ENCODE results near the gene CAMTA2.

The CAMTA2 gene

DNA sequence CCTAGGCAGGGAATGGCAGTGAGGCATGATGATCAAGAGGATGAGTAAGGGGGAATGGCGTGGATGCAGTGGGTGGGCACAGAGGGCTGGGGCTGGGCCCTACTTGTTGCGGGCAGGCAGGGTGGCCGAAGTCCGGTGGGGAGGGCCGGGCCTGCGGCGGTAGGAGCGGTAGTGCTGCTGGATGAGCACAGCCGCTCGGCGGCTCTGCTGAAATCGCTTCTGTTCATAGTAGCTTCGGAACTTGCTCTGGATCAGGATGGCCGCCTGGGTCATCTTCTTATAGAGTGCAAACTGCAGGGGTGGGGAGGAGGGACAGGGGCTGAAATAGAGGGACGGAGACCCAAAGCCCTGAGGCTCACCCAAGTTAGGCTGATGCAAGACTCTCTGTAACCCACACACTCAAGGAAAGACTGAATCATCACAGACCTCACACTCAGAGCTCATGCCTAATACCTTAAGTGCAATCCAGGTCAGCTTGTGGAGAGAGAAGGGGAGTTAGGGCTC lies 18.4 kb downstream of the CAMTA2 start:
- Histone ChIP-seq H3K27me3 (ENCODE audit: control insufficient read depth in 2 of 2, insufficient read depth in 2 of 2, low read length in 2 of 2) (no peaks in the 10 kb centered on the region), H3K36me3 (ENCODE audit: control insufficient read depth in 2 of 2, insufficient read depth in 2 of 2, low read length in 2 of 2) (peaks cover 31 to 35% of the 10 kb centered on the region in 2 donors), H3K27ac (ENCODE audit: low read depth in 2 of 2, low read length in 2 of 2) (peak overlapping the region; percentile 58 to 97), H3K4me1 (ENCODE audit: control insufficient read depth in 2 of 2, insufficient read depth in 2 of 2, low read length in 2 of 2) (peaks cover 17 to 19% of the 10 kb centered on the region in 2 donors), H3K4me3 (ENCODE audit: low read length in 2 of 2) (peak overlapping the region; percentile 90 to 96), H3K9me3 (ENCODE audit: control insufficient read depth in 2 of 2, low read length in 2 of 2) (no peaks in the 10 kb centered on the region), H3K9ac (ENCODE audit: low read depth in 1 of 2, low read length in 2 of 2) (peak overlapping the region in 1 of 2 donors; percentile 85)

DNA sequence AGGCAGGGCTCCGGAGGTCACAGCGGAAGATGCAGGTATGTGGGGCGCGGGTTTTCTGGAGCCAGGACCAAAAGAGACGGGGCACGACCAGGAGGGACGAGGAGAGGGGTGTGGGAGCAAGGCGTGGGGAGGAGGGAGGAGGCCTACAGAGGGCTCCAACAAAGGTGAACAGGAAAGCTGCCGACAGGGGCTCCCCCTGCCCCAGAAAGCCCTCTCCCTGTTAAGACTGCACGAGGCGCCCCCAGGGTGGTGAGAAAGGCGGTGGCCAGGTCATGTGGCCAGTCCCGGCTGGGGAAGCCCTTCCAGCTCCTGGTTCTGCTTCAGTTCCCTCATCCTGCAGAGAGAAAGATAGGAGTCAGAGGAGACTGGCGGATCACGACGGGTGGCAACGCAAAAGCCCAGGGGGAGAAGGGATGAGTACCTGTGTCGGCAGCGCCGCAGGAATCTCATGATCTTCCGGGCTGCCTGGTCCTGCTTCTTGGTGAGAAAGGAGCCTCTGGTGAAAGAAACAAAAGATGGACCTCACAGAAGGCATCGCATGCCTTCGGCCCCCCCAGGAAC lies 18.9 kb downstream of the CAMTA2 start:
- H3K27ac ChIP-seq (ENCODE audit: low read depth in 2 of 2, low read length in 2 of 2): peak overlapping the region; percentile 96 to 97
- H3K36me3 ChIP-seq (ENCODE audit: control insufficient read depth in 2 of 2, insufficient read depth in 2 of 2, low read length in 2 of 2): peaks cover 26 to 29% of the 10 kb centered on the region in 2 donors
- H3K9ac ChIP-seq (ENCODE audit: low read depth in 1 of 2, low read length in 2 of 2): peak overlapping the region; percentile 77 to 85
- peaks cover 17 to 19% of the 10 kb centered on the region in 2 donors for H3K4me1 ChIP-seq (ENCODE audit: control insufficient read depth in 2 of 2, insufficient read depth in 2 of 2, low read length in 2 of 2)
- H3K27me3 ChIP-seq (ENCODE audit: control insufficient read depth in 2 of 2, insufficient read depth in 2 of 2, low read length in 2 of 2): no peaks in the 10 kb centered on the region
- peak overlapping the region; percentile 90 to 96 for H3K4me3 ChIP-seq (ENCODE audit: low read length in 2 of 2)
- no peaks in the 10 kb centered on the region for H3K9me3 ChIP-seq (ENCODE audit: control insufficient read depth in 2 of 2, low read length in 2 of 2)

DNA sequence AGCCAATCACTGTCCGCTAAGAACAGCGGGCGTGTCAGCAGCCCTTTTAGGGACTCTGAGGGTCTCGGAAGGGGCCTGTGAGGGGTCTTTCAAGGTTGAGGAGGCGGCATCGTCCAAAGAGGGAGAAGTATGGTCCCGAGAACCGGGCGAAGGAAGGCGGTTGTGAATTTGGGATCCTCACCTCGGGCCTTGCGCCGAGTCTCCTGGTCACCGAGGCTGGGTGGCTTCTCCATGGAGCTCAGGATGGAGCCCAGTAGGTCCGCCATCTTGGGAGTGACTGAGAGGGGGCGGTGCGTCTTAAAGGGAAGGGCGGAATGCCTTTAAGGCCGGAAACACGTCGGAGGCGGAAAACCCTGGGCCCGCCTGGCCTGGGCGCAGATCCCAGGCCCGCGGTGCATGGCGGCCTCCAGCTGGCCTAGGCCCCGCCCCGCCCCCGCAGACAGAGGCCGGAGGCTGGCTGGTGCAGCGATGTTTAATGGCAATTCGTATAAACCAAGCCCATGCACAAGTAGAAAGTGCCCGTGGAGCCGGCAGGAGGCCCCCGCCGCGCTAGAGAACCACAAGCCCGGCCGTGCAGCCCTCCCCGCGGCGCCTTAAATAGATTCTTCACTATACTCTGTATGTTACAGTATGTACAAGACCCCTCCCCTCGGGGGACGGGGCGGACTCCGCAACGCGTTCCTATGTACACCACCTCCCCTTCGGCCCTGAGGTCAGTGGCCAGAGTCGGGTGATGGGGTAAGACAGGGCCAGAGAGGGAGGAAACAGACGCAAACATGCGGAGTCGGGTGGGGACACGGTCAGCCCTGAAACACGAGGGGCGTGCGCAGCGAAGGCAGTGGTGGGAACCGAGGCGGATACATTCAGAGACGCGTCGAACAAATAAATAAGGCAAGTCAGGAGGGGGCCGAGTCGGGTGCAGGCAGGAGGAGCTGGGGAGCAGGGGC lies 19.7 kb downstream of the CAMTA2 start, which contains the start of gene SPAG7:
SPAG7 (minus strand) TSS at position 279 of the 947 bp plus-strand sequence; CDS start at position 266, 13 bp downstream.
- Histone ChIP-seq H3K9ac (ENCODE audit: low read depth in 1 of 2, low read length in 2 of 2) (peak within 1 kb of the TSS; percentile 85 to 96), H3K36me3 (ENCODE audit: control insufficient read depth in 2 of 2, insufficient read depth in 2 of 2, low read length in 2 of 2) (peaks cover 18 to 27% of the 10 kb centered on the region in 2 donors), H3K4me3 (ENCODE audit: low read length in 2 of 2) (peak within 1 kb of the TSS; percentile 90 to 96), H3K27me3 (ENCODE audit: control insufficient read depth in 2 of 2, insufficient read depth in 2 of 2, low read length in 2 of 2) (no peaks in the 10 kb centered on the region), H3K9me3 (ENCODE audit: control insufficient read depth in 2 of 2, low read length in 2 of 2) (no peaks in the 10 kb centered on the region), H3K4me1 (ENCODE audit: control insufficient read depth in 2 of 2, insufficient read depth in 2 of 2, low read length in 2 of 2) (peaks cover 17 to 19% of the 10 kb centered on the region in 2 donors), H3K27ac (ENCODE audit: low read depth in 2 of 2, low read length in 2 of 2) (peak within 1 kb of the TSS; percentile 96 to 97)

DNA sequence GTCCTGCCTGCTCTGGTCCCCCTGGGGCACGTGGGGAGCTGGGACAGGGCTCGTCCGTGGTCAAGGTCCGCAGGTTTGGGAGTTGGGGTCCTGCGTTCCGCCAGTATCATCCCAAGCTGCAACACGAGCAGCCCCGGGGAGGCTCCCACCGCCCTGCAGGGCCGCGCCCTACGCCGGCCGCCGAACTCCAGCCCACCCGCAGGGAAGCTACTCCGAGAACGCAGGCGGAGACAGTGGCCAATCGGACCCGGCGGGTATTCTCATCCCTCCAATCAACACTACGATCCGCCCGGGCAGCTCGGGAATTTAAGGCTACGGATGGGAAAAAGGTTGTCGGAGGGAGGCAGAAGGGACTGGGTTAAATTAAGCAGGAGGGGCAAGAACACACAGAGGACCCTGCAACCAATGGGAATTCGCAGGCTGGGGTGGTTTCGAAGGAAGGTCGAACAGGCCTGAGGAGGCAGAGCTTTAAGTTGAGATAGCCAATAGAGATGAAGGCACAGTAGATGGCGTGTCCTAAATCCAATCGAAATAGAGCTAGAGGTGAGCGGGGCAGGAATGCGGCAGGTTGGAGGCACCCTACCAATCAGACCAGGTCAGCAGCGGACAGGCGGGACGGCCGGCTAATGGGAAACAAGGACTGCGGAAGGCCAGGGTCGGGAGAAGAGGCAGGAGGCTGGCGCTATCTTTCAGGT lies 20.5 kb downstream of the CAMTA2 start:
- no peaks in the 10 kb centered on the region for H3K9me3 ChIP-seq (ENCODE audit: control insufficient read depth in 2 of 2, low read length in 2 of 2)
- peak overlapping the region; percentile 96 to 97 for H3K27ac ChIP-seq (ENCODE audit: low read depth in 2 of 2, low read length in 2 of 2)
- peak overlapping the region; percentile 90 to 96 for H3K4me3 ChIP-seq (ENCODE audit: low read length in 2 of 2)
- peaks cover 13 to 19% of the 10 kb centered on the region in 2 donors for H3K36me3 ChIP-seq (ENCODE audit: control insufficient read depth in 2 of 2, insufficient read depth in 2 of 2, low read length in 2 of 2)
- peak overlapping the region; percentile 85 to 96 for H3K9ac ChIP-seq (ENCODE audit: low read depth in 1 of 2, low read length in 2 of 2)
- peaks cover 17 to 19% of the 10 kb centered on the region in 2 donors for H3K4me1 ChIP-seq (ENCODE audit: control insufficient read depth in 2 of 2, insufficient read depth in 2 of 2, low read length in 2 of 2)
- H3K27me3 ChIP-seq (ENCODE audit: control insufficient read depth in 2 of 2, insufficient read depth in 2 of 2, low read length in 2 of 2): no peaks in the 10 kb centered on the region

GRCh38 chr17:4965311-4965986 lies 22.0 kb downstream of the CAMTA2 start:
- peaks cover 17 to 19% of the 10 kb centered on the region in 2 donors for H3K4me1 ChIP-seq (ENCODE audit: control insufficient read depth in 2 of 2, insufficient read depth in 2 of 2, low read length in 2 of 2)
- H3K9me3 ChIP-seq (ENCODE audit: control insufficient read depth in 2 of 2, low read length in 2 of 2): no peaks in the 10 kb centered on the region
- no peak overlapping the region for H3K9ac ChIP-seq (ENCODE audit: low read depth in 1 of 2, low read length in 2 of 2)
- H3K27ac ChIP-seq (ENCODE audit: low read depth in 2 of 2, low read length in 2 of 2): no peak overlapping the region
- H3K4me3 ChIP-seq (ENCODE audit: low read length in 2 of 2): no peak overlapping the region
- peaks cover 12 to 14% of the 10 kb centered on the region in 2 donors for H3K36me3 ChIP-seq (ENCODE audit: control insufficient read depth in 2 of 2, insufficient read depth in 2 of 2, low read length in 2 of 2)
- H3K27me3 ChIP-seq (ENCODE audit: control insufficient read depth in 2 of 2, insufficient read depth in 2 of 2, low read length in 2 of 2): no peaks in the 10 kb centered on the region

DNA sequence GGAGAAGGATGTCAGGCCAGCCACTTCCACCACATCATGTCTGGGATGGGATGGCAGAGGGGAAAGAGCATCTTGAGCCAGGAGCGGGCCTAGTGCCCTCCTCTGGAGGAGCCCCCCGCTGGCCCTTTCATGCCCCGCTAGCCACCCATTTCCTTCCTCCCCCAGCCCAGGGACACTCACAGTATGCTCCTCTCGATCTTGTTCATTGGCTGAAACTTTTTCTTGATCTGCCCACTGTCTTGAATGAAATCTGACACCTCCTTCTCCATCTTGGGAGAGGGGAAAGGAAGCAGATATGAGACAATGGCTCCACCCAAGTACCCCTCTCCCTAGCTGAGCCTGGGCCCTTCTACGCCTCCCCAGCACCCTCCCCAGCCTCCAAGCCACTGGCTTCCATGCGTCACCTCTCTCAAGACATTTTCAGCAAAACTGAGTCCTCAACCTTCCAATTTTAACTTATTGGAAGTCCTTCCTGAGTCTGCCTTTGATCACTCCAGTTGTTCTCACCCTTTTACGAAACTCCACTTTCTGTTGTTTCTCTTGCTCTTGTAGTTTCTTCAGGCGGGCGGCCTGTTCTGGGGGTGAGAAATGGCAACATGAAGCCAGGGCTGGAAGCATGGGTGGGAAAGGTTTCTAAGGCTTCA lies 27.1 kb downstream of the CAMTA2 start:
- H3K27me3 ChIP-seq (ENCODE audit: control insufficient read depth in 2 of 2, insufficient read depth in 2 of 2, low read length in 2 of 2): no peaks in the 10 kb centered on the region
- H3K9me3 ChIP-seq (ENCODE audit: control insufficient read depth in 2 of 2, low read length in 2 of 2): no peaks in the 10 kb centered on the region
- H3K9ac ChIP-seq (ENCODE audit: low read depth in 1 of 2, low read length in 2 of 2): no peak overlapping the region
- peaks cover 8 to 14% of the 10 kb centered on the region in 2 donors for H3K36me3 ChIP-seq (ENCODE audit: control insufficient read depth in 2 of 2, insufficient read depth in 2 of 2, low read length in 2 of 2)
- peaks cover 9% of the 10 kb centered on the region in 2 donors for H3K4me1 ChIP-seq (ENCODE audit: control insufficient read depth in 2 of 2, insufficient read depth in 2 of 2, low read length in 2 of 2)
- no peak overlapping the region for H3K4me3 ChIP-seq (ENCODE audit: low read length in 2 of 2)
- no peak overlapping the region for H3K27ac ChIP-seq (ENCODE audit: low read depth in 2 of 2, low read length in 2 of 2)

DNA sequence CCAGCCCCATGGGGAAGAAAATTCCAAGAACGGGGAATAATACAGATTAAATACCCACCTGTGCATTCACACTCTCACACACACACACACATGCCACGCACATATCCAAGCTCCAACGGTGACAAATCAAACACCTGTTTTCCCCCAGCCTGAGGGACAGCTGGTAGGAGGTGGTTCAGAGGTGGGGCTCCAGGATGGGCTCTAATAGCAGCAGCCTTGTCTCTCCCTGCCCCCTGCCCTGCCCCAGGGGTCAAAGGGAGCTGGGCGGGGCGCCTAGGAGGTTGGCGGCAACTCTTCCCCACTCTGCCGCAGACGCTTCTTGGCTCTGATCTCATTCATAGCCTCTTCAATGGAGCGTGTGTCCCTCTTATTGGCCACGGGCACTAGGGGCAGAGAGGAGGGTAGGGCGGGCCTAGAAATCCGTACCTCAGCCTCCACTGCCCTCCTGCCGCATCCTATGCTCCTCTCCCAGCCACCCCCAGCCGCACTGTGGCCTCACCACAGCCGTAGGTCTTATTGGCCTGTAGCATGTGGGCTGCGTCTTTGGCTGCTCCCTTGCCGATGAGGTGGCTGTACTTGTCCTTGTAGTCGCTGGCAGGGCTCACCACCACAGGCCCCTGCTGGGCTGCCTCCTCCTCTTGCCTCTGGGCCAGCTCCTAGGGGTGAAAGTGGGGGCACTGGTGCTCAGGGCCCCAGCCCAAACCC lies 28.1 kb downstream of the CAMTA2 start:
- peaks cover 9% of the 10 kb centered on the region in 2 donors for H3K4me1 ChIP-seq (ENCODE audit: control insufficient read depth in 2 of 2, insufficient read depth in 2 of 2, low read length in 2 of 2)
- no peaks in the 10 kb centered on the region for H3K9me3 ChIP-seq (ENCODE audit: control insufficient read depth in 2 of 2, low read length in 2 of 2)
- no peak overlapping the region for H3K9ac ChIP-seq (ENCODE audit: low read depth in 1 of 2, low read length in 2 of 2)
- peaks cover 8 to 14% of the 10 kb centered on the region in 2 donors for H3K36me3 ChIP-seq (ENCODE audit: control insufficient read depth in 2 of 2, insufficient read depth in 2 of 2, low read length in 2 of 2)
- no peak overlapping the region for H3K4me3 ChIP-seq (ENCODE audit: low read length in 2 of 2)
- H3K27ac ChIP-seq (ENCODE audit: low read depth in 2 of 2, low read length in 2 of 2): peak overlapping the region in 1 of 2 donors; percentile 26
- no peaks in the 10 kb centered on the region for H3K27me3 ChIP-seq (ENCODE audit: control insufficient read depth in 2 of 2, insufficient read depth in 2 of 2, low read length in 2 of 2)

GRCh38 chr17:4958102-4958501 lies 29.4 kb downstream of the CAMTA2 start:
- H3K9ac ChIP-seq (ENCODE audit: low read depth in 1 of 2, low read length in 2 of 2): no peak overlapping the region
- no peaks in the 10 kb centered on the region for H3K27me3 ChIP-seq (ENCODE audit: control insufficient read depth in 2 of 2, insufficient read depth in 2 of 2, low read length in 2 of 2)
- H3K27ac ChIP-seq (ENCODE audit: low read depth in 2 of 2, low read length in 2 of 2): no peak overlapping the region
- peaks cover 9% of the 10 kb centered on the region in 2 donors for H3K4me1 ChIP-seq (ENCODE audit: control insufficient read depth in 2 of 2, insufficient read depth in 2 of 2, low read length in 2 of 2)
- H3K4me3 ChIP-seq (ENCODE audit: low read length in 2 of 2): no peak overlapping the region
- H3K36me3 ChIP-seq (ENCODE audit: control insufficient read depth in 2 of 2, insufficient read depth in 2 of 2, low read length in 2 of 2): peaks cover 8 to 14% of the 10 kb centered on the region in 2 donors
- no peaks in the 10 kb centered on the region for H3K9me3 ChIP-seq (ENCODE audit: control insufficient read depth in 2 of 2, low read length in 2 of 2)
